GM12873 (cell line): Measurements from ENCODE around the gene MTHFR.

ENCODE experiments used
- TF ChIP-seq, protein P1 (sequence below): IDR thresholded peaks from 2 replicates; pipeline ENCODE4 v1.5.1; 2012; ENCODE audit warnings: low read depth, mild to moderate bottlenecking, moderate library complexity, low read length, control low read depth; ENCODE audit not compliant: insufficient read depth; ENCODE audit errors: missing control alignments

The MTHFR gene

DNA sequence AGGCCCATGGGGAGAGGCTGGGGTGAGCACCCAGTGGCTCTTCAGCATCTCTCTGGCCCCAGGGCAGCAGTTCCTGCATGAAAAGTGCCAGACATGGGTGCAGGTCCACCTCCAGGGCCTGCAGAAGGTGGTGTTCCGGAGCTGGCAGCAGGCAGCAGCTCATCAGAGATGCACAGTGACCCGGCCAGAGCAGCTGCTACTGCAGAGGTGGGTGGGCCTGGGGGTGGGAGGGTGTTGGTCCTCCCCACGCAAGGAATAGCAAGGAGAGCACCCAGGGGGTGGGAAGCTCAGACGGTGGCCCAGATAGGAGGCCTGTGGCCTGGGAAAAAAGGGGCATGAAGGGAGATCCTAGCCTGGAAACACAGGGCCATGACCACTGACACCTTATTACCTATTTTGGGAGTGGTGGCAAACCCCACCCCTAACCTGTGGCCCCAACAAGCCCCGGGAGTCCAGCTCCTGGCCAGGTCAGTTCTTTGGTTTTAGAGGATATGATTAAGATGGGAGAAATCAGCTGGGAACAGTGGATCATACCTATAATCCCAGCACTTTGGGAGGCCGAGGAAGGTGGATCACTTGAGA lies 23.5 kb downstream of the MTHFR start:
- TF ChIP-seq, protein P1, sequence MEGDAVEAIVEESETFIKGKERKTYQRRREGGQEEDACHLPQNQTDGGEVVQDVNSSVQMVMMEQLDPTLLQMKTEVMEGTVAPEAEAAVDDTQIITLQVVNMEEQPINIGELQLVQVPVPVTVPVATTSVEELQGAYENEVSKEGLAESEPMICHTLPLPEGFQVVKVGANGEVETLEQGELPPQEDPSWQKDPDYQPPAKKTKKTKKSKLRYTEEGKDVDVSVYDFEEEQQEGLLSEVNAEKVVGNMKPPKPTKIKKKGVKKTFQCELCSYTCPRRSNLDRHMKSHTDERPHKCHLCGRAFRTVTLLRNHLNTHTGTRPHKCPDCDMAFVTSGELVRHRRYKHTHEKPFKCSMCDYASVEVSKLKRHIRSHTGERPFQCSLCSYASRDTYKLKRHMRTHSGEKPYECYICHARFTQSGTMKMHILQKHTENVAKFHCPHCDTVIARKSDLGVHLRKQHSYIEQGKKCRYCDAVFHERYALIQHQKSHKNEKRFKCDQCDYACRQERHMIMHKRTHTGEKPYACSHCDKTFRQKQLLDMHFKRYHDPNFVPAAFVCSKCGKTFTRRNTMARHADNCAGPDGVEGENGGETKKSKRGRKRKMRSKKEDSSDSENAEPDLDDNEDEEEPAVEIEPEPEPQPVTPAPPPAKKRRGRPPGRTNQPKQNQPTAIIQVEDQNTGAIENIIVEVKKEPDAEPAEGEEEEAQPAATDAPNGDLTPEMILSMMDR = no peak

DNA sequence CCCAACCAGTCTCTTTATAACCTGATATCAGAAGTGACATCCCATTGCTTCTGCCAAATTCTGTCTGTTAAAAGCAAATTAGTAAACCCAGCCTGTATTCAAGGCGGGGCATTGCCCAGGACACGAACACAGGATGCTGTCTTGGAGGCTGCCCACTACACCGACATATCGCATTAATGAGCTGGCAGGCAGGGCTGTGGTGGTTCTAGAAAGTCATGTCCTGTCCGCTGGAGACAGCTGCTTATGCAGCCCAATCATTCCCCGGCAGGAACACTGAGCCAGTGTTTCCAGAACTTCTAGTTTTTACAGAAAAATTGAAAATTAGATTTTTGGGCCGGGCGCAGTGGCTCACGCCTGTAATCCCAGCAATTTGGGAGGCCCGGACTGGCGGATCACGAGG lies 24.5 kb downstream of the MTHFR start:
- TF ChIP-seq, protein P1 = no peak

DNA sequence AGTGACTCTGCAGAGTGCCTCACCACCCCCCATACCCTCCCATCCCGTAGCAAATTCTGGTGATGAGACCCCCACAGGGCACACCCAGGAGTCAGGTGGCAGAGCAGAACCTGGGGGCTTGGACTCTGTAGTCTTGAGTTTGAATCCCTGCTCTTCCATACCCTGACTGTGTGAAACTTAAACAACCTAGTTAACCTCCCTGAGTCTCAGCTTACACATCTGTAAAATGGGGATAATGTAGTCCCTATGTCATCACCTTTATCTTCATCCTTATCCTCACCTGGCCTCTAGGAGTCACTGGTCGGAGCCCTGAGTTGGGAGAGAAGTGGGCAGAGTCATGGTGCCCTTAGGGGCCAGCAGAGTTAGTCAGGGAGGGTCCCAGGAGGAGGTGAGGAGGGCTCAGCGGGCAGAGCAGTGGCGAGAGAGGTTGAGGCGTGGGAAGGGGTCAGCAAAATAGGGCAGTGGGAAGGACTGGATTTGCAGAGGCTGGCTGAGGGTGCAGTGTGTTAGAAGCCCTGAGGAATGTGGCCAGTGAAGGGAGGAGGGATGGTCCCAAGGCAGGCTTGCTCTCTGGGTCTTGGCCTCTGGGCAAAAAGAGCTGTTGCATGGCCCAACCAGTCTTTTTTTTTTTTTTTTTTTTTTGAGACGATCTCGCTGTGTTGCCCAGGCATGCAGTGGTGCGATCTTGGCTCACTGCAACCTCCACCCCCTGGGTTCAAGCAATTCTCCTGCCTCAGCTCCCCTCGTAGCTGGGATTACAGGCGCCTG lies 25.2 kb downstream of the MTHFR start:
- TF ChIP-seq, protein P1 = no peak

DNA sequence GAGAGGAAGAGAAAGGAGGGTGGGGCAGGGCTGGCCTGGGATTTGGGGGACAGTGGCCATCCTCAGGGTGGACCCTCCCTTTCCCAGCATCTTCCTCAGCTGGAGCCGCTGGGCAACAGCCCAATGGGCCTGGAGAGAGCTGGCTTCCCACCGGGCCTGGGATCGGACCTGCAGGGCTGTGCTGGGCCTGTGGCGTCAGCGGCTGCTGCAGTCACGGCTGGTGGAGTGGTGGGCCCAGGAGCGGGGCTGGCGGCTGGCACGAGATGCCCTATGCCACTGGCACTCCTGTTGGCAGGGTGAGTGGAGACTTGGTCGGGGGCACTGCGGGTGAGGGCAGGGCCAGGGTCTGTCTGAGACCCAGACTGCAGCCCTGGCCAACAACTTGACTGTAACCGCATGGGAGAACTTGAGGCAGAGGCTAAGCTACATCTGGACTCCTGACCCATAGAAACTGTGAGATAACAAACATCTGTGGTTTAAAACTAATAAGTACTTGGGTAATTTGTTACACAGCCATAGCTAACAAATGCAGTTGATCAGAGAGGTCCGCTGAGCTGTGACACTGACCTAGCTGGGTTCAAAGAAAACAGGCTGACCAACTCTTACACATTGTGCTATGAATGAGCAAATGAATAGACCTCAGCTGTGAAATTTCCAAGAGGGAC lies 25.9 kb downstream of the MTHFR start:
- TF ChIP-seq, protein P1 = no peak

DNA sequence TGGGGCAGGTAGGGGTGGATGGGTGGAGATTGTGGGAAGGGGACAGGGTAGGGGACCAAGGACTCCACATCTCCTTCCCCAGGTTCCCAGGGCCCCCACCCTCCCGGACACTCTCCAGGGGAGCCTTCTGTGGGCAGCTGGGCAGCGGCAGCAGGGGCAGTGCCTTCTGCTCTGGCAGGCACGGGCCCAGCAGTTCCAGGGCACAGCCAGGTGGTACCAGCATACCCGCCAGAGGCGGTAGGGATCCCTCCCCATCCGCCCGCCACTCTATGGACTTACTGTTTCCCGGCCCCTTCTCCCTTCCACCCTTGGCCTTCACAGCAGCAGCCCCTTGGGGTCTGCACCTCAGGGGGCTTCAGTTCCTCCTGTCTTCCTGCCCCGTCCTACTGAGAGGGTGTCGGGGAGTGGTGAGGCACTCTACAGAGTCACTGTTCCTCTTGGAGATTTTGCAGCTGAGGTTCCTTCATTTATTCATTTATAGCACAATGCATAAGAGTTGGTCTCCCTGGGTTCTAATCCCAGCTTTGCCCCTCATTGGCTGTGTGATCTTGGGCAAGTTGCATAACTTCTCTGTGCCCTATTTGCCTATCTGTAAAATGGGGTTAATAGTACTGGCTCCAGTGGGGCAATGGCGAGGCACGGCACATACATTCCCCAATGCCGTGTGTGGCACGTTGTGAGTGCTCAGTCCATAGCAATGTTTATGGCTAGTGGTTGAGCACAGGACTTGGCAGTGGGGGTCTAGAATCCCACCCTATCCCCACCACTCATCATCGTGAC lies 26.7 kb downstream of the MTHFR start:
- TF ChIP-seq, protein P1 = no peak

DNA sequence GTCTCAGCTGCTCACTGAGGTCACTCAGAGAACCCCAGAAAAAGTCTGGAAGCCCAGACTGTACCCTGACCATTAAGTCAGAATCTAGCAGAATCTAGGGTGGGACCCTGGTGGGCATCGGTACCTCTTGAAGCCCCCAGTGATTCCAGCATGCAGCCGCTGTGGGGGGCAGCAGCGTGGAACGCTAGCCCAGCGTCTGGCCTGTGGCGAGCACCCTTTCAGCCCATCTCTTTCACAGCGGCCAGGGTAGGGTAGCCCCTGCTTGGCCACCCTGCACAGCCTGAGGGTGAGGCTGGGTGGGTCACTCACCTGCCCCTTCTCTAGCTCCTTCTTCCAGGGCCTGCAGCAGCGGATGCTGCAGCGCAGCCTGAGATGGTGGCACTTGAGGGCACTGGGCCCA lies 27.4 kb downstream of the MTHFR start:
- TF ChIP-seq, protein P1 = no peak
